ENCODE data around the gene MYO1G.
A peak's percentile ranks its signal among the peaks of the same experiment; 100 is the strongest.

Gene MYO1G

GRCh38 chr7:44966731-44967538 lies 11.9 kb downstream of the MYO1G start:
- Histone ChIP-seq H3K4me2 (ENCODE audit: low read length) (no peak overlapping the region), H3K4me1 (peaks cover 6% of the 10 kb centered on the region), H3K27ac (no peak overlapping the region), H3K36me3 (ENCODE audit: control insufficient read depth, insufficient read depth, low read length) (no peaks in the 10 kb centered on the region), H3K9ac (no peak overlapping the region), H3K27me3 (ENCODE audit: control insufficient read depth, insufficient read depth, low read length) (no peaks in the 10 kb centered on the region), H2AFZ (peak overlapping the region; percentile 20), H3K4me3 (ENCODE audit: low read depth, low read length) (no peak overlapping the region), H3K79me2 (no peaks in the 10 kb centered on the region), H3K9me3 (ENCODE audit: control insufficient read depth, low read length) (no peaks in the 10 kb centered on the region)
- TF ChIP-seq CTCF (IDR thresholded peaks at IDR 0.05), result no peak

- H3K4me1 ChIP-seq, result peaks cover 6% of the 10 kb centered on the region
- no peak overlapping the region for H3K4me3 ChIP-seq (ENCODE audit: low read depth, low read length)
- H2AFZ ChIP-seq, result no peak overlapping the region
- H3K27me3 ChIP-seq (ENCODE audit: control insufficient read depth, insufficient read depth, low read length), result no peaks in the 10 kb centered on the region
- no peak for TF ChIP-seq CTCF (IDR thresholded peaks at IDR 0.05)
- H3K79me2 ChIP-seq, result no peaks in the 10 kb centered on the region
- no peak overlapping the region for H3K27ac ChIP-seq
- no peak overlapping the region for H3K4me2 ChIP-seq (ENCODE audit: low read length)
- H3K9me3 ChIP-seq (ENCODE audit: control insufficient read depth, low read length), result no peaks in the 10 kb centered on the region
- no peaks in the 10 kb centered on the region for H3K36me3 ChIP-seq (ENCODE audit: control insufficient read depth, insufficient read depth, low read length)
- no peak overlapping the region for H3K9ac ChIP-seq
Measured at GRCh38 chr7:44965937-44966730, 12.7 kb downstream of the MYO1G start.

- H3K9me3 ChIP-seq (ENCODE audit: control insufficient read depth, low read length), result no peaks in the 10 kb centered on the region
- H3K4me3 ChIP-seq (ENCODE audit: low read depth, low read length), result no peak overlapping the region
- H2AFZ ChIP-seq, result no peak overlapping the region
- peaks cover 6% of the 10 kb centered on the region for H3K4me1 ChIP-seq
- no peaks in the 10 kb centered on the region for H3K27me3 ChIP-seq (ENCODE audit: control insufficient read depth, insufficient read depth, low read length)
- no peak overlapping the region for H3K9ac ChIP-seq
- H3K36me3 ChIP-seq (ENCODE audit: control insufficient read depth, insufficient read depth, low read length), result no peaks in the 10 kb centered on the region
- no peak for TF ChIP-seq CTCF (IDR thresholded peaks at IDR 0.05)
- no peaks in the 10 kb centered on the region for H3K79me2 ChIP-seq
- H3K4me2 ChIP-seq (ENCODE audit: low read length), result no peak overlapping the region
- H3K27ac ChIP-seq, result no peak overlapping the region
Measured at GRCh38 chr7:44965441-44965903, 13.3 kb downstream of the MYO1G start.

GRCh38 chr7:44964831-44965440 lies 13.9 kb downstream of the MYO1G start:
- no peak for TF ChIP-seq CTCF (IDR thresholded peaks at IDR 0.05)
- H3K27me3 ChIP-seq (ENCODE audit: control insufficient read depth, insufficient read depth, low read length), result no peaks in the 10 kb centered on the region
- no peaks in the 10 kb centered on the region for H3K79me2 ChIP-seq
- no peaks in the 10 kb centered on the region for H3K9me3 ChIP-seq (ENCODE audit: control insufficient read depth, low read length)
- H3K9ac ChIP-seq, result no peak overlapping the region
- H2AFZ ChIP-seq, result no peak overlapping the region
- no peaks in the 10 kb centered on the region for H3K36me3 ChIP-seq (ENCODE audit: control insufficient read depth, insufficient read depth, low read length)
- no peak overlapping the region for H3K27ac ChIP-seq
- no peak overlapping the region for H3K4me2 ChIP-seq (ENCODE audit: low read length)
- peaks cover 6% of the 10 kb centered on the region for H3K4me1 ChIP-seq
- H3K4me3 ChIP-seq (ENCODE audit: low read depth, low read length), result no peak overlapping the region

Measured in parathyroid adenoma (tissue), 2 donors.